Naive thymus-derived CD4-positive, alpha-beta T cell (primary cell): ENCODE measurements around the gene ZNRF1. TPM values are rescaled to one million over a fixed set of nuclear protein-coding genes. Genes with fewer than 3 reads are reported as not detected.

ENCODE experiments used
- ATAC-seq: fragments of 150-1000 bp; cut with Tn5 transposase; 2 replicates; pipeline ENCODE4 v1.10.0; 2021; ENCODE audit warnings: mild to moderate bottlenecking, moderate library complexity
- CTCF ChIA-PET: fragments of 350-600 bp; sonication (Branson Sonifier 250); formaldehyde crosslinking; loops from one replicate; lab custom pipeline; 2021; ENCODE audit warnings: antibody characterized with exemption; lab: Charles Lee
- POLR2A ChIA-PET: fragments of 350-600 bp; sonication (Branson Sonifier 250); formaldehyde crosslinking; loops from one replicate; lab custom pipeline; 2021; ENCODE audit warnings: antibody characterized with exemption, inconsistent platforms; lab: Charles Lee
- DNase-seq, 9 donors: peaks; one replicate each; pipeline versions ENCODE4 v3.0.0 to v3.0.0-alpha.2; 2020 to 2022; ENCODE audit warnings: mixed read lengths in 1 of 9
- H3K27ac ChIP-seq: one replicate; pipeline ENCODE4 v1.7.0; 2013; ENCODE audit warnings: mild to moderate bottlenecking, low read depth, low read length, moderate library complexity
- H3K27me3 ChIP-seq, 2 donors: one replicate each; pipeline ENCODE4 v1.7.0; 2013; ENCODE audit warnings: low read length in 2 of 2, mild to moderate bottlenecking in 2 of 2, moderate library complexity in 2 of 2; ENCODE audit not compliant: control insufficient read depth in 2 of 2, insufficient read depth in 2 of 2
- H3K36me3 ChIP-seq, 3 experiments: 1 replicate in 2 of 3; 2 replicates in 1 of 3; pipeline ENCODE4 v1.7.0; 2013; ENCODE audit warnings: low read length in 3 of 3, mild to moderate bottlenecking in 3 of 3, moderate library complexity in 1 of 3; ENCODE audit not compliant: insufficient read depth in 3 of 3, control insufficient read depth in 2 of 3
- H3K4me1 ChIP-seq, 2 donors: one replicate each; pipeline ENCODE4 v1.7.0; 2013; ENCODE audit warnings: low read length in 2 of 2, mild to moderate bottlenecking in 2 of 2, moderate library complexity in 1 of 2; ENCODE audit not compliant: control insufficient read depth in 2 of 2, insufficient read depth in 2 of 2
- H3K4me3 ChIP-seq: 2 replicates; pipeline ENCODE4 v1.7.0; 2013; ENCODE audit warnings: mild to moderate bottlenecking, low read length
- H3K9me3 ChIP-seq, 3 experiments: 1 replicate in 2 of 3; 2 replicates in 1 of 3; pipeline ENCODE4 v1.7.0; 2013; ENCODE audit warnings: low read length in 3 of 3; ENCODE audit not compliant: control insufficient read depth in 2 of 3
- H3K27ac Mint-ChIP-seq, 9 donors: one replicate each; pipeline ENCODE4 v1.8.0; 2020 to 2022; ENCODE audit warnings: mixed read lengths in 9 of 9, mild to moderate bottlenecking in 8 of 9, moderate library complexity in 5 of 9, inconsistent platforms in 2 of 9
- H3K27me3 Mint-ChIP-seq, 5 donors: one replicate each; pipeline ENCODE4 v1.8.0; 2021 to 2022; ENCODE audit warnings: mixed read lengths in 5 of 5, mild to moderate bottlenecking in 1 of 5
- H3K36me3 Mint-ChIP-seq, 5 donors: one replicate each; pipeline ENCODE4 v1.8.0; 2020 to 2022; ENCODE audit warnings: mixed read lengths in 5 of 5, mild to moderate bottlenecking in 3 of 5, inconsistent platforms in 1 of 5
- H3K4me1 Mint-ChIP-seq, 7 donors: one replicate each; pipeline ENCODE4 v1.8.0; 2020 to 2022; ENCODE audit warnings: mixed read lengths in 7 of 7, mild to moderate bottlenecking in 3 of 7, inconsistent platforms in 1 of 7
- H3K4me3 Mint-ChIP-seq, 10 donors: one replicate each; pipeline ENCODE4 v1.8.0; 2020 to 2022; ENCODE audit warnings: mild to moderate bottlenecking in 10 of 10, mixed read lengths in 10 of 10, moderate library complexity in 6 of 10, inconsistent platforms in 2 of 10
- H3K9me3 Mint-ChIP-seq, 11 donors: one replicate each; pipeline ENCODE4 v1.8.0; 2020 to 2022; ENCODE audit warnings: mixed read lengths in 11 of 11, mild to moderate bottlenecking in 4 of 11, inconsistent platforms in 1 of 11, moderate library complexity in 1 of 11
- intact Hi-C, 2 donors: fragments of 100-400 bp; cut with micrococcal nuclease; formaldehyde crosslinking; loops; one replicate each; pipeline ENCODE4 v1.15.1; 2023
- polyA plus RNA-seq, 2 donors: library from polyadenylated mRNA; unstranded; fragments of 300-500 nt; fragmentation: Illumina TruSeq; gene quantifications; one replicate each; pipeline ENCODE4 v1.2.3, GENCODE V29; 2021
- total RNA-seq, 6 experiments: library from RNA in 5 of 6; stranded (reverse) in 5 of 6; gene quantifications; 1 replicate in 5 of 6; 2 replicates in 1 of 6; pipeline ENCODE4 v1.2.3 and lab custom pipeline; 2021 to 2026

Gene ZNRF1
- total and polyA plus RNA-seq, 7 experiments from 2014 or later: 1.2 to 27.9 (median 2.1) TPM

- H3K27ac Mint-ChIP-seq: peak overlapping the region in 8 of 9 donors; percentile 74 to 92 (median 79)
- no peaks in the 10 kb centered on the region for H3K27me3 ChIP-seq
- CTCF ChIA-PET: interaction anchor here (0.6 to 1.9 kb wide), 3 partner anchors 12 to 388 kb away, joined by 3 to 11 read pairs (median 4); no protein-coding TSS in a partner anchor
- intact Hi-C loops: loop anchor here in 1 of 2 donors (1.0 kb wide), 2 partner anchors 9 to 101 kb away; no protein-coding TSS in a partner anchor
- H3K9me3 Mint-ChIP-seq: peaks cover 0 to 2% (median 0%) of the 10 kb centered on the region in 11 donors
- H3K27me3 Mint-ChIP-seq: no peaks in the 10 kb centered on the region
- peak overlapping the region in 8 of 10 donors; percentile 19 to 72 (median 52) for H3K4me3 Mint-ChIP-seq
- DNase-seq (no peak), ATAC-seq (no peak)
- peaks cover 29 to 33% of the 10 kb centered on the region in 2 donors for H3K4me1 ChIP-seq
- H3K4me3 ChIP-seq: no peak overlapping the region
- no peaks in the 10 kb centered on the region for H3K9me3 ChIP-seq
- POLR2A ChIA-PET: interaction anchor here (0.9 to 1.4 kb wide), 2 partner anchors 8 to 24 kb away, joined by 3 to 4 read pairs; no protein-coding TSS in a partner anchor
- peak overlapping the region; percentile 50 for H3K27ac ChIP-seq
- H3K36me3 Mint-ChIP-seq: peaks cover 0 to 8% (median 0%) of the 10 kb centered on the region in 5 donors
- no peaks in the 10 kb centered on the region for H3K36me3 ChIP-seq
- peaks cover 22 to 74% (median 37%) of the 10 kb centered on the region in 7 donors for H3K4me1 Mint-ChIP-seq
Observed at GRCh38 chr16:75099075-75099667, 100.3 kb downstream of the ZNRF1 start.

- Mint-ChIP-seq H3K9me3 (peaks cover 0 to 3% (median 0%) of the 10 kb centered on the region in 11 donors), H3K27ac (peak overlapping the region; percentile 62 to 92 (median 79)), H3K4me3 (peak overlapping the region in 8 of 10 donors; percentile 33 to 72 (median 50)), H3K27me3 (no peaks in the 10 kb centered on the region), H3K4me1 (peaks cover 22 to 80% (median 37%) of the 10 kb centered on the region in 7 donors), H3K36me3 (peaks cover 0 to 12% (median 0%) of the 10 kb centered on the region in 5 donors)
- H3K27ac ChIP-seq: peak overlapping the region; percentile 50
- H3K9me3 ChIP-seq: no peaks in the 10 kb centered on the region
- peak in 5 of 9 donors; percentile 24 to 45 (median 35) for DNase-seq
- CTCF ChIA-PET: interaction anchor here (1.0 to 2.3 kb wide), 3 partner anchors 11 to 24 kb away, joined by 6 to 11 read pairs (median 7); no protein-coding TSS in a partner anchor
- intact Hi-C loops: loop anchor here in 1 of 2 donors (1.0 kb wide), 2 partner anchors 8 to 102 kb away; no protein-coding TSS in a partner anchor
- no peak overlapping the region for H3K4me3 ChIP-seq
- ATAC-seq: peak; percentile 60
- H3K36me3 ChIP-seq: no peaks in the 10 kb centered on the region
- POLR2A ChIA-PET: interaction anchor here (0.9 kb wide), 1 partner anchor 9 kb away, joined by 3 read pairs; no protein-coding TSS in a partner anchor
- H3K27me3 ChIP-seq: no peaks in the 10 kb centered on the region
- H3K4me1 ChIP-seq: peaks cover 29 to 33% of the 10 kb centered on the region in 2 donors
Observed at GRCh38 chr16:75099738-75100602, 101.1 kb downstream of the ZNRF1 start.

DNA sequence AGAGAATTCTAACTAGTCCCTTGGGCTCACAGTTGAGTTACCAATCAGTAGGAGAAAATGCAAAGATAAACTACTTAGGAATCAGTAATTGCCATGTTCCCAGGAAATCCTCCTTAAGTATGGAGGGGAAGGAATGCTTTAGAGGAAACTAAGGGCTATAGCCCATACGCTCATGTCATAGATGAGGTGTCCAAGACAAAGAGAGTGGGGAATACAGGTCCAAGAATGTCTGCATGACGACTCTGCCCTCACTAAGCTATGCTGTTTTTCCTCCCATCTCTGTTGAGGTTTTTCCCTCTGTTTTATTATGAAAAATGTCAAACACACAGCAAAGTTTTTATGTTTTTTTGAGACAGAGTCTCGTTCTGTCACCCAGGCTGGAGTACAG, 101.8 kb downstream of the ZNRF1 start:
- H3K4me3 ChIP-seq: no peak overlapping the region
- intact Hi-C loops: no loop called here
- H3K27ac ChIP-seq: no peak overlapping the region
- H3K9me3 Mint-ChIP-seq: peaks cover 0 to 3% (median 0%) of the 10 kb centered on the region in 11 donors
- H3K27me3 ChIP-seq: no peaks in the 10 kb centered on the region
- CTCF ChIA-PET: interaction anchor here (1.0 to 2.3 kb wide), 2 partner anchors 11 to 25 kb away, joined by 6 to 7 read pairs; no protein-coding TSS in a partner anchor
- DNase-seq (no peak), ATAC-seq (no peak)
- peaks cover 0 to 12% (median 0%) of the 10 kb centered on the region in 5 donors for H3K36me3 Mint-ChIP-seq
- peaks cover 29 to 33% of the 10 kb centered on the region in 2 donors for H3K4me1 ChIP-seq
- H3K9me3 ChIP-seq: no peaks in the 10 kb centered on the region
- H3K27ac Mint-ChIP-seq: peak overlapping the region in 8 of 9 donors; percentile 52 to 92 (median 76)
- POLR2A ChIA-PET: no interaction called here
- peak overlapping the region in 4 of 10 donors; percentile 33 to 72 (median 52) for H3K4me3 Mint-ChIP-seq
- H3K4me1 Mint-ChIP-seq: peaks cover 23 to 81% (median 40%) of the 10 kb centered on the region in 7 donors
- H3K36me3 ChIP-seq: no peaks in the 10 kb centered on the region
- H3K27me3 Mint-ChIP-seq: no peaks in the 10 kb centered on the region

- DNase-seq (no peak), ATAC-seq (no peak)
- peaks cover 29 to 33% of the 10 kb centered on the region in 2 donors for H3K4me1 ChIP-seq
- no peaks in the 10 kb centered on the region for H3K36me3 ChIP-seq
- H3K27me3 ChIP-seq: no peaks in the 10 kb centered on the region
- peaks cover 0 to 12% (median 0%) of the 10 kb centered on the region in 5 donors for H3K36me3 Mint-ChIP-seq
- POLR2A ChIA-PET: interaction anchor here (0.5 to 0.6 kb wide), 2 partner anchors 38 to 129 kb away, joined by 3 read pairs; no protein-coding TSS in a partner anchor
- H3K4me1 Mint-ChIP-seq: peaks cover 23 to 81% (median 39%) of the 10 kb centered on the region in 7 donors
- CTCF ChIA-PET: interaction anchor here (2.3 kb wide), 1 partner anchor 26 kb away, joined by 7 read pairs; no protein-coding TSS in a partner anchor
- H3K9me3 ChIP-seq: no peaks in the 10 kb centered on the region
- H3K27ac ChIP-seq: no peak overlapping the region
- H3K27me3 Mint-ChIP-seq: no peaks in the 10 kb centered on the region
- H3K4me3 Mint-ChIP-seq: peak overlapping the region in 1 of 10 donors; percentile 39
- peaks cover 0 to 3% (median 0%) of the 10 kb centered on the region in 11 donors for H3K9me3 Mint-ChIP-seq
- intact Hi-C loops: no loop called here
- no peak overlapping the region for H3K4me3 ChIP-seq
- H3K27ac Mint-ChIP-seq: peak overlapping the region in 5 of 9 donors; percentile 17 to 68 (median 36)
Observed at GRCh38 chr16:75101635-75102034, 102.8 kb downstream of the ZNRF1 start.

DNA sequence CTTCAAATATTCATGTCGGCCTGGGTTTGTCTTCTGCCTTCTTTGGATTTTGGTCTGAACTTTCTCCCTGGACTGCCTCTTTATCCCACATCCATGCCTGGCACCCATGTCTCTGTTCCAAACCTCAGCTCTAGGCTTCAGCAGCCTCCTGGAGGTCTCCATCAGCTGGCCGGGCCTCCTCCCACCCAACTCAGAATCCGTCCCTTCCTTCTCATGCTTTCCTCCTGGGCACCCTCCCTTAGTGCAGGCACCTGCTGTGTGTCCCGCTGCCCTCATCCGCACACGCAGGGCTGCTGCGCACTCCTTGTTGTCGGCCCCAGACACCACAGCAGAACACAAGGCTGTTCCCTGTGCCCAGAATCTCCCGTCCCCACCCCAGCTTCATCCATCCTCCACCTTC, 103.8 kb downstream of the ZNRF1 start:
- intact Hi-C loops: no loop called here
- POLR2A ChIA-PET: no interaction called here
- Mint-ChIP-seq H3K9me3 (peaks cover 0 to 3% (median 0%) of the 10 kb centered on the region in 11 donors), H3K36me3 (peaks cover 0 to 14% (median 0%) of the 10 kb centered on the region in 5 donors), H3K4me1 (peaks cover 23 to 80% (median 34%) of the 10 kb centered on the region in 7 donors), H3K27ac (peak overlapping the region in 5 of 9 donors; percentile 1 to 65 (median 32)), H3K27me3 (no peaks in the 10 kb centered on the region), H3K4me3 (no peak overlapping the region)
- no peak for DNase-seq
- no peak overlapping the region for H3K4me3 ChIP-seq
- no peaks in the 10 kb centered on the region for H3K36me3 ChIP-seq
- H3K4me1 ChIP-seq: peaks cover 29 to 33% of the 10 kb centered on the region in 2 donors
- CTCF ChIA-PET: interaction anchor here (1.0 kb wide), 1 partner anchor 8 kb away, joined by 3 read pairs; no protein-coding TSS in a partner anchor
- H3K27me3 ChIP-seq: no peaks in the 10 kb centered on the region
- H3K27ac ChIP-seq: no peak overlapping the region
- ATAC-seq: no peak
- H3K9me3 ChIP-seq: no peaks in the 10 kb centered on the region

- Histone ChIP-seq H3K4me1 (peaks cover 17 to 24% of the 10 kb centered on the region in 2 donors), H3K9me3 (no peaks in the 10 kb centered on the region), H3K36me3 (no peaks in the 10 kb centered on the region), H3K27ac (no peak overlapping the region), H3K4me3 (no peak overlapping the region), H3K27me3 (no peaks in the 10 kb centered on the region)
- Mint-ChIP-seq H3K27ac (peak overlapping the region in 3 of 9 donors; percentile 1 to 47 (median 42)), H3K4me1 (peaks cover 28 to 80% (median 34%) of the 10 kb centered on the region in 7 donors), H3K4me3 (no peak overlapping the region), H3K9me3 (peaks cover 0 to 3% (median 0%) of the 10 kb centered on the region in 11 donors), H3K36me3 (peaks cover 0 to 14% (median 0%) of the 10 kb centered on the region in 5 donors), H3K27me3 (no peaks in the 10 kb centered on the region)
- intact Hi-C loops: no loop called here
- DNase-seq (no peak), ATAC-seq (no peak)
- ChIA-PET CTCF (no interaction called here), POLR2A (no interaction called here)
Observed at GRCh38 chr16:75103994-75104393, 105.2 kb downstream of the ZNRF1 start.
